Measurements from ENCODE around the gene MASP1.

Gene MASP1

GRCh38 chr3:187291512-187292132 lies at the start of gene MASP1:
TSS of gene MASP1 (minus strand) at chr3:187291737. CDS start at chr3:187291632, 105 bp downstream.
- H3K4me3 ChIP-seq (ENCODE audit: low read depth, low read length), result no peak within 1 kb of the TSS
- no peak for TF ChIP-seq CTCF (IDR thresholded peaks at IDR 0.05; ENCODE audit: low read depth, low read length)
- in situ Hi-C loops (cut with HindIII; ENCODE audit: low sequenced_read_pairs), result no loop called here
- DNase-seq (ENCODE audit: low read depth, low spot score), result peak; percentile 15

- DNase-seq (ENCODE audit: low read depth, low spot score), result no peak
- no peak for TF ChIP-seq CTCF (IDR thresholded peaks at IDR 0.05; ENCODE audit: low read depth, low read length)
- in situ Hi-C loops (cut with HindIII; ENCODE audit: low sequenced_read_pairs), result no loop called here
- H3K4me3 ChIP-seq (ENCODE audit: low read depth, low read length), result no peak overlapping the region
Measured at GRCh38 chr3:187340578-187340977, 49.0 kb upstream of the MASP1 start.

GRCh38 chr3:187336322-187336721 lies 44.8 kb upstream of the MASP1 start:
- DNase-seq (ENCODE audit: low read depth, low spot score), result no peak
- no peak for TF ChIP-seq CTCF (IDR thresholded peaks at IDR 0.05; ENCODE audit: low read depth, low read length)
- no peak overlapping the region for H3K4me3 ChIP-seq (ENCODE audit: low read depth, low read length)
- in situ Hi-C loops (cut with HindIII; ENCODE audit: low sequenced_read_pairs), result no loop called here

GRCh38 chr3:187334904-187335303 lies 43.4 kb upstream of the MASP1 start:
- H3K4me3 ChIP-seq (ENCODE audit: low read depth, low read length), result no peak overlapping the region
- no peak for DNase-seq (ENCODE audit: low read depth, low spot score)
- no peak for TF ChIP-seq CTCF (IDR thresholded peaks at IDR 0.05; ENCODE audit: low read depth, low read length)
- in situ Hi-C loops (cut with HindIII; ENCODE audit: low sequenced_read_pairs), result no loop called here

GRCh38 chr3:187328691-187329090 lies 37.2 kb upstream of the MASP1 start:
- in situ Hi-C loops (cut with HindIII; ENCODE audit: low sequenced_read_pairs), result no loop called here
- no peak for TF ChIP-seq CTCF (IDR thresholded peaks at IDR 0.05; ENCODE audit: low read depth, low read length)
- no peak for DNase-seq (ENCODE audit: low read depth, low spot score)
- no peak overlapping the region for H3K4me3 ChIP-seq (ENCODE audit: low read depth, low read length)

GRCh38 chr3:187327845-187328244 lies 36.3 kb upstream of the MASP1 start:
- no peak for DNase-seq (ENCODE audit: low read depth, low spot score)
- in situ Hi-C loops (cut with HindIII; ENCODE audit: low sequenced_read_pairs), result no loop called here
- TF ChIP-seq CTCF (IDR thresholded peaks at IDR 0.05; ENCODE audit: low read depth, low read length), result no peak
- no peak overlapping the region for H3K4me3 ChIP-seq (ENCODE audit: low read depth, low read length)

Measured in astrocyte of the spinal cord (primary cell).